HCEC 1CT (cell line): ENCODE measurements around the gene CCL2.
"Not testable (repeated sequence)": the region's sequence is repeated elsewhere in the genome, so short reads cannot be mapped to it uniquely, and the experiment has no call there.

Experiments used
- DNase-seq: peaks from one replicate; pipeline ENCODE4 v3.0.0-alpha.2; 2017

Gene CCL2

DNA sequence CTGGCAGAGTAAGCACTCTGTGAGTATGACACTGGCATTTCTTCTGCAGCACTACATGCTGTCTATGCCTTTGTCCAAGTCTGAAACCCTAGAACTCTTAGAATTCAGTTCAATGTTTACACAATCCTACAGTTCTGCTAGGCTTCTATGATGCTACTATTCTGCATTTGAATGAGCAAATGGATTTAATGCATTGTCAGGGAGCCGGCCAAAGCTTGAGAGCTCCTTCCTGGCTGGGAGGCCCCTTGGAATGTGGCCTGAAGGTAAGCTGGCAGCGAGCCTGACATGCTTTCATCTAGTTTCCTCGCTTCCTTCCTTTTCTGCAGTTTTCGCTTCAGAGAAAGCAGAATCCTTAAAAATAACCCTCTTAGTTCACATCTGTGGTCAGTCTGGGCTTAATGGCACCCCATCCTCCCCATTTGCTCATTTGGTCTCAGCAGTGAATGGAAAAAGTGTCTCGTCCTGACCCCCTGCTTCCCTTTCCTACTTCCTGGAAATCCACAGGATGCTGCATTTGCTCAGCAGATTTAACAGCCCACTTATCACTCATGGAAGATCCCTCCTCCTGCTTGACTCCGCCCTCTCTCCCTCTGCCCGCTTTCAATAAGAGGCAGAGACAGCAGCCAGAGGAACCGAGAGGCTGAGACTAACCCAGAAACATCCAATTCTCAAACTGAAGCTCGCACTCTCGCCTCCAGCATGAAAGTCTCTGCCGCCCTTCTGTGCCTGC is at the start of gene CCL2:
TSS of gene CCL2 (plus strand) at position 635 of the 730 bp plus-strand sequence. CDS start at position 700, 65 bp downstream.
- DNase-seq = peak; percentile 76

DNA sequence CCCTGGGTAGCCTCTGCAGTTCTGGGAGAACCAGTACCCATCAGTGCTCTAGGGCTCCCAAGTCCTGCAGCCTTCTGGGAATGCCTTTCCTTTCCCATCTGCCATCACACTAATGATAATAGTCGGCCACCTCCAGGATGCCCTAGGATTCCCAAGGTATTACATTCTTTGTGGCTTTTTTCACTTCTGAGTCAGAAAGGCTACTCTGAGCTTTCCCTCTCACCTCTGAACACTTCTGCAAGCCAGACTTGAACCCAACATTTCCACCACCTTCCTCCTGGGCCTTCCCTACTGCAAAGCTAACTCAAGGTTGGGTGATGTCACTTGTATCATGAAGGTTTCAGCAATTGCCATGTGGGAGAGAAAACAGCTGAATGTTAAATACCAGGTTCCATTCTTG is 49.7 kb upstream of the CCL2 start:
- DNase-seq = no peak

DNA sequence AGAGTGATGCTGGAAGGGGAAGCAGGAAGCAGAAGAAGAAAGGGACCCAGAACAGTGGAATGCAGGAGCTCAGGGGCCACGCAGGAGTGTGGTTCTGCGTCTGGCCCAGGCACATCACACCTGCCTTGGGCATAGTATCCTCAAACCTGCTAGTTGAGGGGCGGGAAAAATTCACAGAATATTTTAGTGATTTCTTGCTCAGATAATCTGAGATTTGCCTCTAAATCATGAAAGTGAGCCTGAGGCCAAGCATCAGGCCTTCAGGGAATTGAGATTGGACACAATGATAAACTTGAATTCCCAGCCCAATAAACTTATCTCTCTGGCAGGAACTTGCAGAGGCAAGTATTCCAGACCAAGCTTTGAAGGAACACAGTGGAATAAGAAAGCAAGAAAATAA is 48.5 kb upstream of the CCL2 start:
- no peak for DNase-seq

DNA sequence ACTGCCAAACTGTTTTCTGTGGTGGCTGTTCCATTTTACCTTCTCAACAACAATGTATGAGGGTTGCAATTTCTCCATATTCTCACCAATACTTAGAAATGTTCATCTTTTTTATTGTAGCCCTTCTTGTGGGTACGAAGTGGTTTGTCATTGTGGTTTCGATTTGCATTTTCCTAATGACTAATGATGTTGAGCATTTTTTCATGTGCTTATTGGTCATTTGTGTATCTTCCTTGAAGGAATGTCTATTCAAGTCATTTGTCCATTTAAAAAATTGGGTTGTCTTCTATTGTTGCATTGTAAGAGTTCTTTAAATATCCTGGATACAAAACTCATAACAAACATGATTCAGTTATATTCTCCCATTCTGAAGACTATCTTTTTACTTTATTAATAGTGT is 47.5 kb upstream of the CCL2 start:
- DNase-seq = peak; percentile 24

DNA sequence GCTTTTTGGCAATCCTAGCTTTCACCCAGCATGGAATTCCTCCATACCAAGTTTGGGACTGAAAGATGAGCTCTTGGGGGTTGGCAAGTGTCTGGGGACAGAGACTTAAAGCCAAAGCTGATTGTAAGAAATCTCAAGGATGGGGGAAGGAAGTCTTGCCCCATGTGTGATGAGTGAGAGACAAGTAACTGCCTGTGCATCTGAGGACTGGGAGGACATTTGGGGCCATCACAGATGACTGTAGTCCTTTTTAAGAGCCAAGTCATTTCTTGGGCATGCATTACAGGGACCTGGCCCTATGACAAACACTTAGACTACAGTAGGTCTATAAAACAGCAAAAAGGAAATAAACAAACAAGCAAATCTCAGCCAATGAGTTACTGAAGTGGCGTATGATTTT is 36.3 kb upstream of the CCL2 start:
- no peak for DNase-seq

DNA sequence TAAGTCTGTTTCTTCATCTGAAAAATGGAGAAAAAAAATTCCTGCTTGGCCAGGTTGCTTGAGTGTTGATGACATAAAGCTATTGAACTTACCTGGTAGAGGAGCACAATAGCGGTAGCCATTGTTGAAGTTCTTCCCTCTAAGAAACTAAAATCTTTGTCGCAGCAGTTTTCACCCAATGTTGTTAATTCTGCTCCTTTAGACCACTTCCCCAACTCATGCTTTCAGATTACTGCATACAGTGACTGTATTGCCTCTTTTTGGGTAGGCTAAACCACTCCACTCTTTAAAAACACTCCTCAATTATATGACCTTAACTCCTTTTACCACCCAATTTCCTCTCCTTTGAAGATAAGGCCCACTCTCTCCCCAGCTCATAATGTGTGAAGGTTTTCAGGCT is 35.7 kb upstream of the CCL2 start:
- DNase-seq = no peak

DNA sequence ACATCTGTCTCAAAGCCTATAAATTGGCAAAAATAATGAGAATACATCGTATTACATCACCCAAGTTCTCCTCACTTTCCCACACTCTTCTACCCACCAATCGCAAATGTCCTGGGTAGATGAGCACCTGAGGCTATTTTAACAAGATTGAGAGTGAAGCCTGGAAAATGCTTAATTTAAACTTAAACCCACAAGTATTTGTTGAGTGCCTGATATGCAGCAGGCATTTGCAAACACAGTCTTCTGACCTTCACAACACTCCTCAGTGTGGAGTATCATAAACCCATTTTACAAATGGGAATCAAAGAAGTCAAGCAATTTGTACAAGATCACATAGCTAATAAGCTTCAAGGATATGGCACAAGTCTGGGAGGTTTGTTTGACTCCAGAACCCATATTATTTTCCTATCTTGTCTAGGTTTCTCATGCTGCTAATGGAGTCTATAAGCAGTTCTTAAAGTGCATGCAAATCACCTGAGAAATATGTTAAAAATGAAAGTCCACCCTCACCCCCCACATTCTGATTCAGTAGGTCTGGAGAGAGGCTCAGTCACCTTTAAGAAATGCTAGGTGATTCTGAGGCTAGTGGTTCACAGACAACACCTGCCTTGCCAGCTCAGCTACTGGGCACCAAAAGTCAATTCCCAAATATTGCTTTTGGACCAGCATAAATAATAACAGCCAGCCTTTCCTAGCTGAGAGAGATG is 34.9 kb upstream of the CCL2 start:
- no peak for DNase-seq

DNA sequence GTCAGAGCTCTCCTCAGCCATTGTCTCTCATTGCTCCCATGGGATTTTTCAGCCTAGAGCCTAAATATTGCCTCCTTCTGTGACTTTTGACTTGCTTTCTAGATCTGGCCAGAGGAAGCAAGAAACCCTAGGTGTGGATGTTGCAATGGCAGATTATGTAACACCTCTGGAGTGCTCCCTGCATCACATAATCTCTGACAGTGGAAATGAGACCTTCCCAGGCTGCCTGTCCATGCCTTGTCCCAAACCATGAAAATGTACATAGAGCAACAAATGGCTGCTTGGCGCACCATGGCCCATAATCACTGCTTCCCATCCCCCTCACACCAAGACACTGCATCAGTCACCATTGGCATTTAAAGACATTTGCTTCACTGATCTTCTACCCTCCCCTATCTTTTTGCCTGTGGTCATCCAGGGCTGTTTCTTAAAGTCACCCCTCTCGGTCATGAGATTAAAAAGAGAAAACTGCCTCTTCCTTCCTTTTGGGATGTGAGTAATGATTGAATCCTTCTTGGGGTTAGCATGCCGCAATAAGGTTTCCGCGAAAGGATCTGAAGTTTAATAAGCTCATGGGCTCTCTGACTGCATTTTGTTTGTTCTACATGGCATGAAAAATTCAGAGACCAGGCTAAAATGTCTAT is 34.2 kb upstream of the CCL2 start:
- DNase-seq = no peak

DNA sequence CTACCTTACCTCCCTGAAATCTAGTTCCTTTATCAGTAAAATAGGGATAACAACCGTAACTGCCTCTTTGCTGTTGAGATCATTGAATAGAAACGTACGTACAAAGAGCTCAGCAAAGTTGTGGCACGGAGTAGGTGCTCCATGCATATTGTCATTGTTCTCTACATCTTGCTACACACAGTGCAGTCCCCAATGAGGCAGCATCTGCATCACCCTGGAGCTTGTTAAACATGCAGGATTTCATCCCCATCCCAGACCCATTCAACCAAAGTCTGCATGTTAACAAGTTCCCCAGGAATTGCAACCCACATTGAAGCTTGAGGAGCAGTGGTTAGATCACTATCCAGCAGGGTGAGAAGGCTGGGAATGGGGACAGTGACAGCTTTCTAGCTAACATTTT is 33.7 kb upstream of the CCL2 start:
- no peak for DNase-seq

DNA sequence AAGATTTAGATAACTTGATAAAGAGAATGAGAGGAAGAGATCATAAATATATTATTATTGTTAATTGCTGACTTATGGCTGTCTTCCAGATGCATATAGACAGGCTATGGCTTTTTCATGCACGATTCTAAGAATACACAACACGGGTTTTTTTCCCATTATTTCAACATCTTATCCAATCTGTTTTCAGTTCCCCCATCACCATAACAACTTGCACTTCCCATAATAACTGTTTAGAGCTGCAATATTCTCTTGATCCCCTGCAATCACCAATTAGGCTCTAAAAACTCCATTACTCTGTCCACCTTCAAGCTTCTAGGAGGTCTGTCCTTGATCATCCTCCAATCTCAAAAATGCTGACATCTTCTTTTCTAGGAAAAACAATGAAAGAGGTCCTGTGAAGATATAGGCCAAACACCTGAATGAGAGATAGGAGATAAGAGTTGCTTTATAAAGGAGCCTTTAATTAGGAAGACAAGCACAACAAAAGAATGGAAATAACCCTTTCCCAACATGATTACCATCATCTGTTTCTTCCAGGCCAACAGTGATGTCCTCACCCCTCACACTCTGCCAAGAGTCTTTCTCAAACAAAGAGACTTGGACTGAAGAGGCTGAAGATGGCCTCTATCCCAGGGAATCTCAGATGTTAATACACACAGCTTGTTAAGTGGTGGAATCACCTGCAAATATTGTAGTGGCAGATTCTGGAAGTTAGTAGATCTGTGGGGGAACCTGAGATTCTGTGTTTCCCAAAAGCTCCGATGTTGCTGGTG is 32.2 kb upstream of the CCL2 start:
- DNase-seq = no peak

DNA sequence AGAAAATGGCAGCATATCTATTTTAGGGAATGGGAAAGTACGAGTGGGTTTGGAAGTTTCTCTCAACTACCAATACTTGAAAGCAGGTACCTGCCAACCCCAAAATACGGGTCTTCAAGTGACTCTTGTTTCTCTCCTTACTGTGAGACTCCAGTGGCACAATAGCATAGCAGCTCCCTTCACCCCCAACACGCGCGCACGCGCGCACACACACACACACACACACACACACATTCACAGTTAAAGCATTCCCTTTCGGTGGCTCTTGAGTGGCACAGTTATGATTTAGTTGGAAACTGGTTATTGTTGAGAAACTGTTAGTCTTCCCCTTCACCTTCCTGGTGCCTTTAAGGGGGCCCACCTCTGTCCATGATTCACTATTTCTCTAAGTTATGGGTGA is 30.0 kb upstream of the CCL2 start:
- no peak for DNase-seq

DNA sequence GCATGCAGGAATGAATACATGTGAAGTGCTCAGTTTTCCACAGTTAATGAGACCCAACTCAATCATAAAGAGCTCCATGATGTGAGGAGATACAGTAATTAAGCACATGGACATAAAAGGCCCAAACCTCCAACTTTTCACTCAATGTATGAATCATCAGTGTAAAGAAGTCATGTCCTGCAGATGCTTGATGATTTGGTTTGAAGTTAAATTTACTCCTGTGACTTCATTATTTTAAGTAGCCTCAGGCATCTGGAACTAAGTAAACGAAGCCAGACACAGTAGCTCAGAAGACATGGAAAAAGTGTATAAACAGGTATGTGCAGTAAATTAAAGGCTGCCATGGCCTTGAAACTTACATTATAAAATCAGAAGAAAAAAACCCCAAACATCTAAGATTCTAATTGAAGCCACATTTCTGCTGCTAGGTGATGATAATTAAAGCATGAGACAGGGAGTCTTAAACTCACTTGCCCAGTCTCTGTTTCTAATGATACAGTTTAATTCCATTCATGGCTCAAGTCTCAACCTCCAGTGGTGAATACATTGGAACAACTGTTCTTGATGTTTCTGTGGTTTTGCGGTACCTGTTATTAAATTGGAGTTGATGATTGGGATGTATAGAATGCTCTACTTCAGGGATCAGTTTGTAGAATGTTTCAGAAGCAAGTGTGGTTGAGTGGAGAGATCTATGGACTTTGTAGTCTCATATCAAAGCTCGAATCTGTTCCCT is 28.9 kb upstream of the CCL2 start:
- no peak for DNase-seq

DNA sequence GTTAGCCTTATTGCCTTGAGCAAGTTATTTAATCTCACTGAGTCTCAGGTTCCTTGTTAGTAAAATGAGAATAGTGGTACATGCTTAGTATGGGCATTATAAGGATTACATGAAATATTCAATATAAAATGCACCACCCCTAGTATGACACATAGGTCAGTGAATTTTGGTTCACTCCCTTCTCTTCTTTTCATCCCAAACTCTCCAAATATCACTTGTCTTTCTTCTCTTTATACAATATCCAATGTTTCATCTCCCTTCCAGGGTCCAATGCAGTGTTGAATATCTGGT is 28.4 kb upstream of the CCL2 start:
- no peak for DNase-seq

DNA sequence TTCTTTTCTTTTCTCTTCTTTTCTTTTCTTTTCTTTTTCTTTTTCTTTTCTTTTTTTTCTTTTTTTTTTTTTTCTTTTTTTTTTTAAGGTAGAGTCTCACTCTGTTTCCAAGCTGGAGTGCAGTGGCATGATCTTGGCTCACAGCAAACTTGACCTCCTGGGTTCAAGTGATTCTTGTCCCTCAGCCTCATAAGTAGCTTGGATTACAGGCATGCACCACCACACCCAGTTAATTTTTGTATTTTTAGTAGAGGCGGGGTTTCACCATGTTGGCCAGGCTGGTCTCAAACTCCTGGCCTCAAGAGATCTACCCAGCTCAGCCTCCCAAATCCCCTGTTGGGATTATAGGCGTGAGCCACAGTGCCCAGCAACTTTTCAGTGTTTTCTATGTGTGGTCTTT is 27.8 kb upstream of the CCL2 start:
- not testable (repeated sequence) for DNase-seq

DNA sequence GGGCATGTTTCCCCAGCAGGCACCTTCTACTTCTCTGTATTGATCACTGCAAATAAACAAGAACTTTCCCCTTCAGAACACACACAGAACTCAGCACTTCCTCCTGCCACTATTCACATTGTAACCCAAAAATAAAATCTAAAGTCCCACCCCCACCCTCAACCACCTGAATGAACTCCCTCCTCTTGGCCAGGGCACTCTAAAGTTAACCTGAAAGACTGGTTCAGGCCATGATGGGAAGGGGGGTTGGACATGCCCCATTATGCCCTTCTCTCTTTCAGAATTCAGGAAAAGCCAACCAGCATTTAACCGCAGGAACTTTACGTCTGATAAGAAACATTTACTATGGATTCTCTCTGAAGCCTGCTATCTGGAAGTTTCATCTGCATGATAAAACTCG is 27.4 kb upstream of the CCL2 start:
- no peak for DNase-seq

DNA sequence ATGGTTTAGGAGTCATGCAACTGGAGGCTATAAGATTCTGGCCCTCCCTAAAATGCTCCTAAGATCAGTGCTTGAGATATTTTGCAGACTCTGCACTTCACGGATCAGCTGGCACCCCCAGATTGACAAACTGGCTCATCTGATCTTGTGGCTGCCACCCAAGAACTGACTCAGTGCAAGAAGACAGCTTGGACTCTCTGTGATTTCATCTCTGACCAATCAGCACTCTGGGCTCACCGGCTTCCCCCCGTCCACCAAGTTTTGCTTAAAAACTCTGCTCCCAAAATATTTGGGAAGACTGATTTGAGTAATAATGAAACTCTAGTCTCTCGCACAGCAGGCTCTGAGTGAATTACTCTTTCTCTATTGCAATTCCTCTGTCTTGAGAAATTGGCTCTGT is 26.3 kb upstream of the CCL2 start:
- DNase-seq = no peak

DNA sequence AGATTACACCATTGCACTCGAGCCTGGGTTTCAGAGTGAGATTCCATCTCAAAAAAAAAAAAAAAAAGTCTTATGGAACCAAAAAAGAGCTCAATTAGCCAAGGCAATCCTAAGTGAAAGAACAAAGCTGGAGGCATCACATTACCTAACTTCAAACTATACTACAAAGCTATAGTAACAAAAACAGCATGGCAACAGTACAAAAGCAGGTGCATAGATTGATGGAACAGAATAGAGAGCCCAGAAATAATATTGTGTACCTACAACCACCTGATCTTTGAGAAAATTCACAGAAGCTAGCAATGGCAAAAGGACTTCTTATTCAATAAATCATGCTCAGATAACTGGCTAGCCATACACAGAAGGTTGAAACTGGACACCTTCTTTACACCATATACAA is 24.7 kb upstream of the CCL2 start:
- DNase-seq = no peak

DNA sequence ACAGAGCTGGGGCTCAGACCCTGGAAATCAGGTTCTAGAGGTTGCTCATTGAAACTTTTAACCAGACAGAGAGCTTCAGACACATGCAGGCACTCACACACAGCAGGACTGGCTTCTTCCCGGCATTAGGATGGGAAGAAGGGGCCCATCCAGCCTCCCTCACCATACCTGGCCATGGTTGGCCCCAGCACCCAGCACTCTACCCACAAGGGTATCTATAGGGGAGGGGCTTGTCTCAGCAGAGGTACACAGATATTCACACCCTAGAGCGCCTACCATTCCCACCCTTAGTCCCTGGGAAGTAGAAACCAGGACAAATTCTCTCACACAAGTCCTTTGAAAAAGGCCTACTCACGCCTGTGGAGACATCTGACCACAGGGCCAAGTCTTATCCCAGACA is 20.5 kb upstream of the CCL2 start:
- DNase-seq = no peak

DNA sequence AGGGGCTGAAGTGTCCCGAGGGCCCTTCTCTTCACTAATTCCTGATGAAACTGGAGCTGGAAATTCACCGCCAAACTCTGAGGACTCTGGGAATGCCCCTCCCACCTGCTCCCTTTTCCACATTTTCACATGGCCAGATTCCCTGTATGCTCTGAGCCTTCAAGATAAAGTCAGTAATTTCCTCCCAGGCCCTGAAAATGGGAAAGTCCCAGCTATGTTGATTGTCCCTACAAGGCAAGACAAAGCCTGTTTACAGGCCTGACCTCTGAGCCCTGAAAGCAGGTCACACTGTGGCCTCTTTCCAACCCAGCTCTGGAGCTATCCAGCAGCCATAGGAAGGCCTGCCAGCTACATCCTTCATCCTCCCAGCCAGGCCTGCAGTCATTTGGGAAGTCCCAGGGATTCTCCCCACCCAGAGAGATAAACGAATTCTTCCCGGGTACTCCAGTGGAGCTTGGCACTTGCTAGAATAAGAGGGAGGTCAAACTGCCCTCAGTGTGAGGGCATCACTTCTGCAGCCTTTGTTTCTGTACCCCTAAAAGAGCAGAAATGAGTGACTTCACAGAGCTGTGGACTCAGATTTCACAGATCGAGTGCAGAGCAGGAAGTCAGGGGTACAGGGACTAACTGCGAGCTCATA is 19.6 kb upstream of the CCL2 start:
- no peak for DNase-seq

DNA sequence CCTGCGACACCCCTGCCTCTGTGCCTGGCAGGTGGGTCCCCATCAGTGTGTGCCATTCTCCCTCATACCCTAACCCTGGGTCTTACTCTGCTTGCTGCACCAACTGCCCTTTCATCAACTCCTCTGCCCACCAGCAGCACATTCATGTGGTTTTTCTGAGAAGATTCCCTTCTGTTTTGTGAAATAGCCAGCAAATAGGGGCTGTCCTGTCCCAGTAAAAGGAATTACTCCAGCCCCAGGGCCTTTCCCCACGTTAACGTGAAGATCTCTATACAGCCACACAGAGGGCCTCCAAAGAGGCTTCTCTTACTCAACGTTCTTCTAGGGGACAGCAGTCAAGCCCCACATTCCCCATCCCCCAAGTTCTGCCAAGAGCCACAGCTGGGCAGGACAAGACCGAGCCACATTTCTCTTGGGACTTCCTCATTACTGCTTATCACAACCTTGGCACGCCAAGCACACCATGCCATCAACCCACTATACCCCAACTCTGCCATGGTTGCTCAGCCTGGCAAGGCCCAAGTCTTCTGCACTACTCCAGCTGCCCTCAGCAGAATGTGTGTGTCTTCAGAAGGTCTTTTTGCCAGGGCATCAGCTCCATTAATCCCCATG is 18.7 kb upstream of the CCL2 start:
- DNase-seq = no peak

DNA sequence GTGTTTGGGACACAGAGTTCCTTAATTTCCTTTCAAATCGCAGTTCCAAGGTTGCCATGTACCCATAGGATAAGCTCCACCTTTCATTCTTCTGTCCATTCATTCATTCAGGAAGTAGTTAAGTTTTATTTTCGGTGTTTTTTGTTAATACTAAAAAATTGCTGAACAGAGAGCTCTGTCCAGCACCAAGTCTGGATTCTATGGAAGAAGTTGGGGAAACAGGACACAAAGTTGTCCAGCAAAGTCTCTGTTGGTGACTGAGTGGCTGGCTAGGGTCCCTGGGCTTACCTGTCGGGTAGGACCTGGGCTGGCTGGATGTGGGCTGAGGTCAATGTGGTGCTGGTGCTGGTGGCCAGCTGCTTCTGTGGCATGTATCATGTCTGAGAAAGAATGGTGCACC is 17.6 kb upstream of the CCL2 start:
- no peak for DNase-seq

DNA sequence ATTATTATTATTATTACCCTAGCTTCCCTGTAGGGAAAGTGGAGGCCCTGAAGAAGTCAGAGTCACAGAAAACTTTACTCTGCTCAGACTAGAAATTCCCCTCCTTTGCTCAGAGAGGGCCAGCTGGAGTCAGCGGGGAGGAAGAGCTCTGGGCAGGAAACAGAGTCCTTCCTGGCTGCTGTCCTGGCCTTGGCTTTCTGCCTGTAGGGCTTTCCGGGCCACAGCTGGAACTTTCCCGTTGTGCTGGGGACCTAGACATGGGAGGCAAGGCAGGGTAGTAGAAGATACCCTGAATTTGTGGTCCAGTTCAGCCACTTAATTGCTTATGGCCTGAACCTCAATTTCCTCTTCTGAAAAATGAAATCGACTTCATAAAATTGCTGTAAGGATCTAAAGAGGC is 14.0 kb upstream of the CCL2 start:
- DNase-seq = peak; percentile 43
